K562 (cell line): Measurements from ENCODE around the gene PDZRN3. TPM values are rescaled to one million over a fixed set of nuclear protein-coding genes. Genes with fewer than 3 reads are reported as not detected.

ENCODE experiments used
- ATAC-seq: fragments of 200-7000 bp; cut with Tn5 transposase; 3 replicates; pipeline ENCODE4 v1.9.1; 2020; ENCODE audit warnings: moderate library complexity
- BruUV-seq: library from RNA; stranded (reverse); fragments of 400-500 nt; replicated peaks from 2 replicates; lab custom pipeline; 2021; lab: Mats Ljungman, UMichigan
- CTCF ChIA-PET: fragments of 300-600 bp; formaldehyde crosslinking; extraction: SDS; loops from one replicate; lab custom pipeline; 2021; ENCODE audit warnings: low intra/inter-chr PET ratio; lab: Yijun Ruan, JAX
- POLR2A ChIA-PET: fragments of 300-600, 350-650 bp; sonication (Branson Sonifier 250); formaldehyde crosslinking; extraction: SDS; loops from one replicate; lab custom pipeline; 2021; ENCODE audit warnings: antibody characterized with exemption, inconsistent platforms; lab: Yijun Ruan, JAX
- DNase-seq, 4 experiments: peaks; one replicate each; pipeline versions ENCODE4 v3.0.0 to v3.0.0-alpha.2; 2011 to 2018; ENCODE audit warnings: low spot score in 3 of 4, mixed read lengths in 3 of 4; ENCODE audit errors: extremely low read depth in 1 of 4
- FAIRE-seq: peaks from 2 replicates; lab custom pipeline; 2011; peaks lifted over from hg19 to GRCh38; lab: Jason Lieb, UNC
- H2AFZ ChIP-seq: 2 replicates; pipeline ENCODE4 v1.6.0; 2011; ENCODE audit warnings: low read depth, low read length, control low read depth, inconsistent platforms
- H3K27ac ChIP-seq: fragments of 200-600 bp; 3 replicates; pipeline ENCODE4 v1.8.0; 2011; ENCODE audit warnings: low read depth, mild to moderate bottlenecking, control low read depth, inconsistent platforms, low read length, moderate library complexity, mixed read lengths; ENCODE audit errors: extremely low read depth
- H3K27me3 ChIP-seq, 2 experiments: fragments of 300-600 bp in 1 of 2; 2 replicates in 1 of 2; 3 replicates in 1 of 2; pipeline versions ENCODE4 v1.6.0 to v1.8.0; 2011; ENCODE audit warnings: inconsistent platforms in 2 of 2, low read length in 2 of 2, mild to moderate bottlenecking in 1 of 2, mixed read lengths in 1 of 2, moderate library complexity in 1 of 2; ENCODE audit not compliant: control insufficient read depth in 2 of 2, insufficient read depth in 2 of 2
- H3K36me3 ChIP-seq: fragments of 300-600 bp; 3 replicates; pipeline ENCODE4 v1.8.0; 2011; ENCODE audit warnings: mild to moderate bottlenecking, low read length, inconsistent platforms; ENCODE audit not compliant: control insufficient read depth, insufficient read depth
- H3K4me1 ChIP-seq, 2 experiments: fragments of 200-600 bp in 1 of 2; replicated peaks in 1 of 2; 2 replicates in 1 of 2; 3 replicates in 1 of 2; pipeline versions ENCODE4 v1.5.1 to v1.8.0; 2011; ENCODE audit warnings: inconsistent platforms in 2 of 2, low read length in 2 of 2, mild to moderate bottlenecking in 1 of 2, mixed read lengths in 1 of 2, moderate library complexity in 1 of 2; ENCODE audit not compliant: control insufficient read depth in 2 of 2, insufficient read depth in 2 of 2
- H3K4me2 ChIP-seq: 2 replicates; pipeline ENCODE4 v1.6.1; 2011; ENCODE audit warnings: low read length, control low read depth, inconsistent platforms, mixed read lengths; ENCODE audit not compliant: insufficient read depth
- H3K4me3 ChIP-seq: fragments of 200-600 bp; sonication (generic), shearing (Covaris generic); 2 replicates; pipeline ENCODE4 v1.5.1; 2016; ENCODE audit warnings: control low read depth, inconsistent platforms
- H3K79me2 ChIP-seq: fragments of 200-600 bp; 3 replicates; pipeline ENCODE4 v1.8.0; 2011; ENCODE audit warnings: low read length, inconsistent platforms; ENCODE audit not compliant: control insufficient read depth, insufficient read depth
- H3K9ac ChIP-seq, 2 experiments: 2 replicates each; pipeline versions ENCODE4 v1.6.0 to v1.6.1; 2011; ENCODE audit warnings: low read depth in 2 of 2, low read length in 2 of 2, control low read depth in 1 of 2, inconsistent platforms in 1 of 2, mild to moderate bottlenecking in 1 of 2, mixed read lengths in 1 of 2; ENCODE audit not compliant: insufficient read depth in 1 of 2
- H3K9me1 ChIP-seq: one replicate; pipeline ENCODE4 v1.6.0; 2011; ENCODE audit warnings: inconsistent platforms, mild to moderate bottlenecking, low read length, moderate library complexity; ENCODE audit not compliant: control insufficient read depth, insufficient read depth
- H3K9me3 ChIP-seq: replicated peaks from 2 replicates; pipeline ENCODE4 v1.5.1; 2011; ENCODE audit warnings: low read depth, low read length, inconsistent platforms; ENCODE audit not compliant: control insufficient read depth, insufficient read depth
- H4K20me1 ChIP-seq: replicated peaks from 2 replicates; pipeline ENCODE4 v1.6.1; 2011; ENCODE audit warnings: low read length, inconsistent platforms, mixed read lengths; ENCODE audit not compliant: control insufficient read depth, insufficient read depth
- ETS2 ChIP-seq: IDR thresholded peaks from 2 replicates; pipeline ENCODE4 v1.6.1; 2016; ENCODE audit warnings: borderline replicate concordance, missing genetic modification characterization, mild to moderate bottlenecking, moderate library complexity, missing compliant biosample characterization; ENCODE audit not compliant: poor library complexity, severe bottlenecking
- FOXJ2 ChIP-seq: fragments of 200-800 bp; sonication (Bioruptor generic); IDR thresholded peaks from 2 replicates; pipeline ENCODE4 v1.6.1; 2016; ENCODE audit warnings: missing genetic modification characterization, missing compliant biosample characterization
- HCFC1 ChIP-seq: IDR thresholded peaks from 2 replicates; pipeline ENCODE4 v1.6.1; 2012; ENCODE audit warnings: low read depth, low read length, improper control_type of control experiment
- KDM4B ChIP-seq, 2 experiments: fragments of 450-650 bp in 1 of 2; sonication (generic) in 1 of 2; IDR thresholded peaks; 2 replicates each; pipeline ENCODE4 v1.6.1; 2016 to 2017; ENCODE audit warnings: borderline replicate concordance in 2 of 2, antibody characterized with exemption in 1 of 2, low read depth in 1 of 2, mild to moderate bottlenecking in 1 of 2
- LARP7 ChIP-seq: fragments of 450-650 bp; IDR thresholded peaks from 2 replicates; pipeline ENCODE4 v1.6.1; 2016
- LEF1 ChIP-seq: fragments of 450-650 bp; IDR thresholded peaks from 2 replicates; pipeline ENCODE4 v1.6.1; 2016; ENCODE audit warnings: mild to moderate bottlenecking
- MCM3 ChIP-seq: fragments of 450-650 bp; IDR thresholded peaks from 2 replicates; pipeline ENCODE4 v1.6.1; 2016
- MCM7 ChIP-seq, 2 experiments: fragments of 450-650 bp; IDR thresholded peaks; 2 replicates each; pipeline ENCODE4 v1.6.1; 2016 to 2018
- MYBL2 ChIP-seq, 2 experiments: fragments of 450-650 bp in 1 of 2; sonication (generic) in 1 of 2; formaldehyde crosslinking in 1 of 2; IDR thresholded peaks; 2 replicates each; pipeline versions ENCODE4 v1.6.1 to v1.8.1; 2017 to 2022; ENCODE audit warnings: borderline replicate concordance in 1 of 2, inconsistent platforms in 1 of 2, low read depth in 1 of 2, mild to moderate bottlenecking in 1 of 2, missing genetic modification reagents in 1 of 2, moderate library complexity in 1 of 2
- NFE2L1 ChIP-seq: fragments of 450-650 bp; IDR thresholded peaks from 2 replicates; pipeline ENCODE4 v1.6.1; 2016; ENCODE audit warnings: missing genetic modification characterization, low read depth, mild to moderate bottlenecking, missing compliant biosample characterization, moderate library complexity, borderline replicate concordance
- SMAD3 ChIP-seq: fragments of 450-650 bp; formaldehyde crosslinking; conservative IDR thresholded peaks from 2 replicates; pipeline ENCODE4 v1.4.0; 2020; ENCODE audit warnings: mild to moderate bottlenecking
- SMARCB1 ChIP-seq: IDR thresholded peaks from 2 replicates; pipeline ENCODE4 v1.6.1; 2011; ENCODE audit warnings: improper control_type of control experiment, low read depth; ENCODE audit not compliant: insufficient read length
- U2AF2 ChIP-seq: fragments of 200-400 bp; formaldehyde crosslinking; optimal IDR thresholded peaks from 2 replicates; pipeline ENCODE3; 2017; ENCODE audit warnings: low read depth, mild to moderate bottlenecking, low read length
- ZNF785 ChIP-seq: fragments of 250-450 bp; sonication (Bioruptor Pico); IDR thresholded peaks from 2 replicates; pipeline ENCODE4 v1.4.0; 2020; ENCODE audit warnings: mild to moderate bottlenecking
- WGBS: fragments of 100-300 bp; shearing (Covaris generic); methylation state at CpG from one replicate; pipeline ENCODE4 v1.1.6; 2016; ENCODE audit warnings: low coverage, mixed read lengths; ENCODE audit not compliant: insufficient coverage; ENCODE audit errors: missing lambda C conversion rate; 5-methylcytosine and 5-hydroxymethylcytosine counted together
- in situ Hi-C: fragments of 300-500 bp; cut with MboI; formaldehyde crosslinking; loops from 4 replicates; pipeline ENCODE4 v1.15.0; 2018; ENCODE audit warnings: inconsistent platforms, mixed read lengths
- intact Hi-C: fragments of 100-400 bp; cut with micrococcal nuclease; formaldehyde crosslinking; loops from 2 replicates; pipeline ENCODE4 v1.14.2; 2022
- polyA plus RNA-seq, 8 experiments: library from polyadenylated mRNA; depleted of rRNA in 4 of 8; stranded (reverse) in 5 of 8; unstranded in 3 of 8; fragments of >200 nt; fragmentation: Nextera tagmentation in 2 of 8; fragmentation: Illumina TruSeq in 1 of 8; extraction: Ambion mirVana in 2 of 8; extraction: Trizol in 1 of 8; gene quantifications; 2 replicates each; pipeline versions ENCODE4 v1.2.1 to v1.2.3, GENCODE V29; 2011 to 2014; ENCODE audit warnings: inconsistent platforms in 1 of 8, missing spikeins in 1 of 8
- total RNA-seq, 7 experiments: library from RNA; depleted of rRNA in 6 of 7; stranded (reverse); fragments of >200 nt in 6 of 7; fragmentation: Illumina TruSeq in 2 of 7; extraction: Trizol in 2 of 7; gene quantifications; 2 replicates each; pipeline versions ENCODE4 v1.2.1 to v1.2.3, GENCODE V29; 2011 to 2021; ENCODE audit warnings: low replicate concordance in 1 of 7
- TF ChIP-seq, protein P1 (sequence below), 2 experiments: fragments of 450-650 bp; conservative IDR thresholded peaks; 2 replicates each; pipeline ENCODE4 v1.6.1; 2017; ENCODE audit warnings: mild to moderate bottlenecking in 2 of 2, moderate library complexity in 2 of 2

Gene PDZRN3
- total and polyA plus RNA-seq, 9 of the 15 experiments (the other 6 are each of a cell fraction or from before 2014, with no cell fraction given), result 0.16 TPM; not detected in 8

GRCh38 chr3:73432706-73433032 is 192.1 kb downstream of the PDZRN3 start:
- intact Hi-C loops (loop anchor here (1.0 kb wide), 2 partner anchors 240 to 331 kb away; no protein-coding TSS in a partner anchor), in situ Hi-C loops (no loop called here)
- DNase-seq (no peak), FAIRE-seq (no peak), ATAC-seq (no peak)
- no peak overlapping the region for H3K27ac ChIP-seq
- no peaks in the 10 kb centered on the region for H3K27me3 ChIP-seq
- no peaks in the 10 kb centered on the region for H3K9me1 ChIP-seq
- H3K4me2 ChIP-seq, result no peak overlapping the region
- H4K20me1 ChIP-seq, result no peaks in the 10 kb centered on the region
- H3K9me3 ChIP-seq, result no peaks in the 10 kb centered on the region
- POLR2A ChIA-PET, result no interaction called here
- H3K4me3 ChIP-seq, result no peak overlapping the region
- no peaks in the 10 kb centered on the region for H3K36me3 ChIP-seq
- TF ChIP-seq MYBL2 (IDR thresholded peaks at IDR 0.05; ENCODE audit: low read depth), result no peak
- TF ChIP-seq MYBL2 (CRISPR knock-in tag; IDR thresholded peaks at IDR 0.05; ENCODE audit: borderline replicate concordance), result no peak
- TF ChIP-seq HCFC1, result no peak
- TF ChIP-seq, protein P1, sequence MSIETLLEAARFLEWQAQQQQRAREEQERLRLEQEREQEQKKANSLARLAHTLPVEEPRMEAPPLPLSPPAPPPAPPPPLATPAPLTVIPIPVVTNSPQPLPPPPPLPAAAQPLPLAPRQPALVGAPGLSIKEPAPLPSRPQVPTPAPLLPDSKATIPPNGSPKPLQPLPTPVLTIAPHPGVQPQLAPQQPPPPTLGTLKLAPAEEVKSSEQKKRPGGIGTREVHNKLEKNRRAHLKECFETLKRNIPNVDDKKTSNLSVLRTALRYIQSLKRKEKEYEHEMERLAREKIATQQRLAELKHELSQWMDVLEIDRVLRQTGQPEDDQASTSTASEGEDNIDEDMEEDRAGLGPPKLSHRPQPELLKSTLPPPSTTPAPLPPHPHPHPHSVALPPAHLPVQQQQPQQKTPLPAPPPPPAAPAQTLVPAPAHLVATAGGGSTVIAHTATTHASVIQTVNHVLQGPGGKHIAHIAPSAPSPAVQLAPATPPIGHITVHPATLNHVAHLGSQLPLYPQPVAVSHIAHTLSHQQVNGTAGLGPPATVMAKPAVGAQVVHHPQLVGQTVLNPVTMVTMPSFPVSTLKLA (conservative IDR thresholded peaks at IDR 0.05), result no peak
- no peak for TF ChIP-seq MCM7 (IDR thresholded peaks at IDR 0.05)
- TF ChIP-seq ETS2, result no peak
- TF ChIP-seq LARP7, result no peak
- no peak for TF ChIP-seq U2AF2
- TF ChIP-seq LEF1, result no peak
- TF ChIP-seq ZNF785, result no peak
- no peak for TF ChIP-seq KDM4B (IDR thresholded peaks at IDR 0.05; ENCODE audit: borderline replicate concordance in 2 of 2, low read depth in 1 of 2)
- no peak for TF ChIP-seq NFE2L1 (tag)
- no peak for TF ChIP-seq SMARCB1
- no peak for TF ChIP-seq MCM3
- no peak for TF ChIP-seq FOXJ2 (tag)
- TF ChIP-seq SMAD3 (CRISPR knock-in tag), result no peak
- BruUV-seq, result no TSS peak
- no peaks in the 10 kb centered on the region for H3K4me1 ChIP-seq
- H2AFZ ChIP-seq, result no peak overlapping the region
- CTCF ChIA-PET, result interaction anchor here (0.6 to 2.4 kb wide), 5 partner anchors 329 to 1766 kb away, joined by 3 to 19 read pairs (median 4); no protein-coding TSS in a partner anchor
- H3K9ac ChIP-seq, result no peak overlapping the region
- WGBS, result 0% methylated on average over 1 of the region's 1 CpG
- no peaks in the 10 kb centered on the region for H3K79me2 ChIP-seq
